ENCODE results near the gene CRHR1.
"Not testable (repeated sequence)": the region's sequence is repeated elsewhere in the genome, so short reads cannot be mapped to it uniquely, and the experiment has no call there.

CRHR1 gene

DNA sequence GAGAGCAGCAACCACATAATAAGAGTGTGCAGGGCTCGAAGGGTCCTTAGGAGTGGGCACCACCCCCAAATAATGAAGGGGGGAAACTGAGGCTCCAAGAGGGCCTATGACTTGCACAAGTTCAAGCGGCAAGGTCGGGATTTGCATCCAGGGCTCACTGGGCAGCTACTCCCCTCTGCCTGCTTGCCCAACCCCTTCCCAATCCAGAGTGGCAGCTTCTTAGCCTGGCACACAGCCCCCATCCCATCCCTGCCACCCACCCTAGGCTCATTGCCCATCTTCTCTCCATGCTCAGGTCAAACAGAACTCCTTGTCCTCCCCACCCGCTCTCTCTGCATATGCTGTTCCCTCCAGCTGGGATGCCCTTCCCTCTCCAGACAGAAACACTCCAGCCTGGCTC, 63.0 kb downstream of the CRHR1 start:
- no peak for DNase-seq

DNA sequence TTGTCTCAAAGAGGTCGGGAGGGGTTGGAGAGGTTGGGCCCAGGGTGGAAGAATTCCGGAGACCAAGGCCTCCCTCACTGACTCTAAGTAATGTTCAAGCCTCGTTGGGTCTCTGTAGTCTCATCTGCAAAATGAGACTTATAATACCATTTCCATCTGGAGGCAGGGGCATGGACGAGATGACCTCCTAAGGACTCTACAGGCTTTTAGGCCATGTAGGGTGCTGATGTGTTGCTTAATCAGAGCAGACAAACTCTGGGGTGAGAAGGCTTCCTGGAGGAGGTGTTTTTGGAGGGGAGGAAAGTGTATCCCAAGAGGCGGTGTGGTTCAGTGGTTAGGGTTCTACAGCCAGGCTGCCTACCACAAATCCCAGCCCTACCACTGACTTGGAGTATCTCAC, 63.6 kb downstream of the CRHR1 start:
- DNase-seq: no peak

GRCh38 chr17:45848405-45848804, 64.3 kb downstream of the CRHR1 start:
- no peak for DNase-seq

- DNase-seq: no peak
Measured at GRCh38 chr17:45848868-45849535, 64.9 kb downstream of the CRHR1 start.

- no peak for DNase-seq
Measured at GRCh38 chr17:45849536-45849990, 65.4 kb downstream of the CRHR1 start.

- DNase-seq: no peak
Measured at GRCh38 chr17:45850011-45850410, 65.9 kb downstream of the CRHR1 start.

DNA sequence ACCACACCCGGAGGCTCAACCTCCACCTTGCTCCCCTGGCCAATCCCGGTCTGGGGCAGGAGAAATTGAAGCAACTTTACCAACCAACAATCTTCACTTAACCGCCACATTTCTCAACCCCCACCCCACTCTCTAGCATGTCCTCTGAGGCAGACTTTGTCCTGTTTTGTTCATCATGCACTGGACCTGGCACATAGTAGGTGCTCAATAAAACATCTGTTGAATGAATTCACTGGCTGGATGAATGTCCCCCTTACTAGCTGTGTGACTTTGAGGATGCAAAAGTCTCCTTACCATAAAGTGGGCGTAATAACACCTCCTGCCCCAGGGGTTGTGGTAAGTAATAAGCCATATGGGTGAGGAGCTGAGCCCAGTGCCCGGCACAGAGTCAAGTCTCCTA, 66.3 kb downstream of the CRHR1 start:
- no peak for DNase-seq

DNA sequence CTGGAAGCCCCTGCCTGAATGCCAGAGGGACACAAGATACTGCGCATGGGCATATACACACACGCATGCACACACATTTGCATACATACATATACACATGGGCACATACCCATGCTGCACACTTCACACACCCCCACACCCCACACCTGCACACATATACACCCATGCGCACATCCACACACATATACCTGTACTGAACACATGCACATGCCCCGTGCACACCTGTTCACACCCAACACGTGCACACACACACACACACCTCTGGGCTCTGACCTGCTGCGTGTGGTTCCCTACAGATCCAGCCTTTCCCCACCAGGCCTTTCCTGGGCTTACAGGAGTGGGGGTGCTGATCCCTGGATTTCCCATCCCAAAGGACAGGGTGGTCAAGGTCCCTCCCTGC, 66.9 kb downstream of the CRHR1 start:
- no peak for DNase-seq

DNA sequence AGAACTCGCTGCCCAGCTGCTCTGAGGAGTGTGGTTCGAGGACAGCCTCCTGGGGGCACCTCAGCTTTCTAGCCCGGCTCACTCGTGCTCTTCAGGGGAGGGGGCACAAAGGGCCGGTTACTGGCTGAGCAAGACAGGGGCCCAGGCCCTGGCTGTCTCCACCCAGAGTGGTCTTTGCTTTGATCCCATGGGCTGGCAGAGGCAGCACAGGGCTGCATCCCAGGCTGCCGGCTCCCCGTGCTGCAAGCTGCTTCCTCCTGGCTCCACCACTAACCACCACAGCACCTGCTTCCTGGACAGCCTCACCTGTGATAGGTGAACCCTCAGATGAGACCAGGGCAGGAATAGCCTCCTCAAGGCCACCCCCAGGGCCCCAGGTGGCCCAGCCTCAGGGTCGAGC, 67.3 kb downstream of the CRHR1 start:
- no peak for DNase-seq

DNA sequence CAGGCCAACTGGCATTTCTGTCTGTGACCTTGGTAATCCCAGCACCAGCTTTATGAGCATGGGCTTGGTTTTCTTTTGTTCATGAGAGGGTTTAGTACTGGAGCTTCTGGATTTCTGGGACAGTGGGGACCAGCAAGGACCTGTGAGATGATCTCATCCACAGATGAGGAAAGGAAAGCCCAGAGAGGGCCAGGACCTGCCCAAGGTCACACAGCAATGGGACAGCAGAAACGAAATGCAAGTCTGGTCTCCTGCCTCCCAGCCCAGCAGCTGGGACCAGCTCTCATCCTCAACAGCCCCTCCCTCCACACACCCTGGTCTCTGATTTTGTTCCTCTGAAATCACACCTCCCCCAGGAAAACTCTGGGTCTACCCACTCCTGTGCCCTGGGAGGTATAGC, 67.8 kb downstream of the CRHR1 start:
- no peak for DNase-seq

DNA sequence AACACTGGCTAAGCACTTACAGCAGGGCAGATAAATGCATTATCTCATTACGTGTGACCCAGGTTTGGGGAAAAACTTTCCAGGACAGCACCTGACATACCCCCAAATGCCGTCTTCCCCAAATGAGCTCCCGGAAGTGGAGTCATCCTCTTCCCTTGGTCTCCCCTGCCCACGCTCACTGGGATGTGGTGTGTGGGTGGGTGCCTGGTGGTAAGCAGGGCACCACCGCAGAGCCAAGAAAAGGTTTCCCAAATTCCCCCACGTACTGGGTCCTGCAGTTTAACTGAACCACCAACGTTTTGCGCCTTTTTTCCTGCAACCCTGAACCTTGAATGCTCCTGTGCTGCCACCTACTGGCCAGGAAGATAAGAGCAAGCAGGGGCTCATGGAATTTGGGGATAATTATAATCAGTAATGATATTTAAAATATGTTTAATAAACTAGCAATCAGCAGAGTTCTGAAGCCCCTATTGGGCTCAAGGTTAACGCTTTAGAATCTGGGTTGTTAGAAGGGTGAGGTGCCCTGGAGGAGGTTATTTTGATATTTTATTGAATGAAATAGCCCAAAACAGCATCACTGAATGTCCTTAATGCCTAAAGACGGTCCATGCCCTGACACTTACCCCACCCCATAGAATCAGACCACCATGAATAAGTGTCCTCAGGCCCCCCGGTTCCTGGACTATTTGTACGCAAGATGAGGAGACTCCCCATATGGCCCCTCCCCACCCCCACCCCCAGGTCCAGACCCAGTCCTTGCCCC, 68.6 kb downstream of the CRHR1 start:
- peak; percentile 56 for DNase-seq

DNA sequence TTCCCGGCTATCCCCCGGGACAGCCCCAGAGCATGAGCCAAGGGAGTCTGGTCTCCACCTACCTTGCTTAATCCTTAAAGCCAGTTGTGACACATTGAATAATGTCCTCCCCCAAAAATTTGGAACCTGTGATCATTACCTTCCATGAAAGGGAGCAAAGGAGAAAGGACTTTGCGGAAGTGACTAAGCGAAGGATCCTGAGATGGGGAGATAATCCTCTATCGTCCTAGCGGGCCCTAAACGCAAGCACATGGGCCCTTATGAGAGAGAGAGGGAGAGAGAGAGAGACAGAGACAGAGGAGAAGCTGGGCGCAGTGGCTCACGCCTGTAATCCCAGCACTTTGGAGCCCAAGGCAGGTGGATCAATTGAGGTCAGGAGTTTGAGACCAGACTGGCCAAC, 70.1 kb downstream of the CRHR1 start:
- no peak for DNase-seq

GRCh38 chr17:45855691-45856336, 71.7 kb downstream of the CRHR1 start:
- no peak for DNase-seq

DNA sequence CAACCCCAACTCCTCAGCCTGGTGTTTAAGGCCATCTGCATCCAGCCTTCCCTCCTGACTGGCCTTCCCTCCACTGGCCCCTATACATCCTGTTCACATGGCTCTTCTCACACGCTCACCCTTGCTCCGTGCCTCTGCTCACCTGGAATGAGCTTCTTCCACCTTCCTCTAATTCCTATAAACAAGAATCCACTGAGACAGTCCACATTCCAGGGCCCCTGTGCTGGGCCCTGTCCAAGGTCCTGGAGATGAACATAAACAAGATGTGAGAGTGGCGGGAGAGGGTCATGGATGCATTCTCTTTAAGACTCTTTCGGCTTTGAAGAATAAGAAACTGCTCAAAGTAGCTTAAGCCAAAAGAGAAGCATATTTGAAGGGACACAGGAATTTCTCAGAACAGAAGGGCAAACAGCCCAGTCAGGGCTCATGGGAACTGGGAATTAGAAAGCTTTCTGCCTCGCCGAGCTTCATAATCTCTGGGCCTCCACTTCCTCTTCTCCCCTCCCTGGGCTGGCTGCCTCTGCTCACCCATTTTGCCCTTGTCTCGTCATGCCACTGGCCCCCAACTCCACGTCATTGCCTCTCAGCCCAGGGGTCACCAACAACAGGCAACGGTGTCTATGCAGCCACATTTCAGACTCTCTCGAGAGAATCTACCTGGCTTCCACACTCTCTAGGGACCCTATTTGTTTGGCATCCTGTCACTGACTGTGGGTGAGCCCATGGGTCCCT, 74.0 kb downstream of the CRHR1 start:
- no peak for DNase-seq

DNA sequence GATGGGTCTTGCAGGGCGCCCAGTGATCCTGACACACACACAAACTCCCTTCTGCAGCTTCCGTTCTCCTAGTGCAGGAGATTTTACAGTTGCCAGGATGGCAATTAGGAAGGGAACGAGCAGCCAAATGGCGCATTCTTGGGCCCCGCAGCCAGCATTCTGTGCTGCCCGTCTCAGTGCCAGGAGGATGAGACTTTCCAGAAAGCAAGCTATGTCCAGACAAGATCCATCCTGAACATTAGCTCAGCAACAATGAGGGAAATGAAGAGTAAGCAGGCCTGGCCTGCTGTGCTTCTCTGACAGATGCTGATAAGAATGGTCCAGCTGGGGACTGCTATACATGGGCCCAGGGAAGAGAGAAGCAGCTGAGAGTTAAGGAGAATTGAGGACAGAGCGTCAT, 77.0 kb downstream of the CRHR1 start:
- DNase-seq: no peak

GRCh38 chr17:45862127-45862526, 78.0 kb downstream of the CRHR1 start:
- not testable (repeated sequence) for DNase-seq

DNA sequence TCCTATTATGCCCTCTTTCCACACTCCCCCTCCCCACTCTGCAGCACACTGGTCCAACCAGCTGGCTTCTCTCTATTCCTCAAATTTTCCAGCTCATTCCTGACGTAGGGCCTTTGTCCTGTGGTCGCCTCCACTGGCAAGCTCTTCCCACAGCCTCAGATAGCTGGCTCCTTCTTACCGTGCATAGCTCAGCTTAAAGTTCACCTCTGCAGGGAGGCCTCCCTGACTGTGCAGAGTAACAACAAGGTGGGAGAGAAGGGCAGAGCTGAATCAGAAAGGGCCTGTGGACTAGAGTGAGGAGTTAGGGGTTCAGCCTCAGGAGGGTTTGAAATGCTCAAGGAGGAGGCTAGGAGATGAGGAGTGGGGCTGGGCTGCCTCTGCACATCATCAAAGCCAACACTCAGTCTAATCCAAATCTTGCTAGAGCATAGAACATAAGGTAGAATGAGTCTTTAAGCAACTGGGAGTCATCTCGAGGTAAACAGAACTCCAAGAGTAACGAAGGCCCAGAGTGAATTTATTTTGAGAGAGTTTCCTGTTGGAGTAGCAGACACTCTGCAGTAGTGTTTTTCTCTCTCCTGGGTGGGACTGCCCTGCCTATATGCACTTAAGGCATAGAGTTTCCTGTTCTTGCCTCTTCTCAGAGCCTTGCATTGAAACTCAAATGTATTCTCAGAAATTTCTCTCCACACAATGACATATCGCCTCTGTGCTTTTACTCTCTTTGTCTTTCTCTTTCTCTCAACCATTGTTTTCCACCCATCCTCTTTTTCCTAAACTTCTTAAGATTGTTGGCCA, 79.9 kb downstream of the CRHR1 start:
- DNase-seq: no peak

DNA sequence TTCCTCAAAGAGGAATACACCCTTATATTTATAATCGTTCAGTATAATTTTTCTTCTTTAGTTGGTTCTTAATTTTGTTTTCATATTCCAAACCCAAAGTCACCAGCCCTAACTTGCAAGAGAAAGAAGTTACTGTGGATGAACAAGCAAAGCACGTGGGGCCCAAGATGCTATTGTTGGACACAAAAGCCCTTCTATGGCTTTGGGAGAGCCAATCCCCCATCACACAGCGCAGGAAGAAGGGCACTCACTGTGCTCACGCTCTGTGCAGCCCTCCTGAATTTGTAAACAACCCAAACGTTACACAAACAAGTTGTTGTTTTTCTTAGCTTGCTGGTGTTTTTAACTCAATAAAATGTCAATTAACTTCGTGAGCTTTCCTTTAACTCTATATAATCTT, 83.1 kb downstream of the CRHR1 start:
- no peak for DNase-seq

DNA sequence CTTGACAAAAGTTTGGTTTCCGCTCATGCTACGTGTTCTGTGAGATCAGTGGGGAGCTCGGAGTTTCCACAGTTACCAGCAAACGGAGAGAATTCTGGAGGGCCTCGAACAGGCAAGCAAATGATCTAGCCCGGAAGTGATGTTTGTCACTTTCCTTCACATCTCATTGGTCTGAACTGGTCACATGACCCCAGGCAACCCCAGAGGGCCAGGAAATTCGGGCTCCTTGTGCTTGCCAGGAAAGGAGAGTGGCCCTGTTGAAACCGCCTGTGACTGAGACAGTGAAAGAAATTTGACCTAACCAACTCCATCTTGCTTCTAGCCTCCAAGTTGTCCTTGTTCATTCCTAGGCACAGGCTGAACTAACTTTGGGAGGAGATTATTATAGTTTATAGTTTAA, 83.6 kb downstream of the CRHR1 start:
- DNase-seq: no peak

DNA sequence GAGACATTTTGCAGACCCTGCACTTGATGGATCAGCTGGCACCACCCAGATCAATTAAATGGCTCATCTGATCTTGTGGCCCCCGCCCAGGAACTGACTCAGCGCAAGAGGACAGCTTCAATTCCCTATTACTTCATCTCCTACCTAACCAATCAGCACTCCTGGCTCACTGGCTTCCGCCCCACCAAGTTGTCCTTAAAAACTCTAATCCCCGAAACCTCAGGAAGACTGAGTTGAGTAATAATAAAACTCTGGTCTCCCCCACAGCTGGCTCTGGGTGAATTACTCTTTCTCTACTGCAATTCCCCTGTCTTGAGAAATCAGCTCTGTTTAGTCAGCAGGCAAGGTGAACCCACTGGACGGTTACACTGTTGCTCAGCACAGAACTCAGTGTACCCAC, 84.2 kb downstream of the CRHR1 start:
- DNase-seq: no peak

DNA sequence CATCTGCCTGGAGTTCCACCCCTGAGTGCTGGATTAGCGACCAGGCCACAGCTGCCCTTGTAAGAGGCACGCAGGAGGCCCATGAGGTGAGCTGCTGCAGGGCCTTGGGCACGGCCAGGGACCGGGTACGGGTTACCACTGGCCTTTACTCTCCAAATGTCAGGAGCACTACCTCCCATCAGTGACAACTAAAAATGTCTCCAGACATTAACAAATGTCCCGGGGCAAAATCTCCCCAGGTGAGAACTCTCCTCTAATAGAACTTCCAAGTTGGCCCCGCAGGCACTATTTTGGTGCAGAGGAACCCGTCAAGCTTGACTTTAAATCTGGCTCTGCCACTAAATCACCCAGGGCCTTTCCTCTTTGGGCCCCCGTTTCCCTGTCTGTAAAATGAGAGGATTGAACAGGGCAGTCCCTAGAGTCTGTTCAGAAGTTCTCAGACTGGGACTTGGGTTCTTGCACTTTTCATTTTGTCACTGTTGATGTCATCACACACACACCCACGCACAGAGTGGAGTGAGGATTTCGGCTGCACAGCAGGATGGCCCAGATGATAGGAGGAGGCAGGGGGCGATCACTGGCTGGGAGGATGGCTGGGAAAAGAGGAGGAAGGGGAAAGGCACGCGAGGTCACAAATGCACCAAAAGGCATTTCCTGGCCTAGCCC, 85.7 kb downstream of the CRHR1 start:
- no peak for DNase-seq

GRCh38 chr17:45870342-45870974, 86.3 kb downstream of the CRHR1 start:
- DNase-seq: no peak

Measured in DMS79 treated with DMSO at 0.1 percent for 48 hours (cell line).